ENCODE results near the gene ZNF814.
"Not testable (repeated sequence)": the region's sequence is repeated elsewhere in the genome, so short reads cannot be mapped to it uniquely, and the experiment has no call there.

- not testable (repeated sequence) for TF ChIP-seq EZH2 (IDR thresholded peaks at IDR 0.05); POLR2AphosphoS5 (IDR thresholded peaks at IDR 0.05; ENCODE audit: borderline replicate concordance, low read depth, low read length); FOXP2 (optimal IDR thresholded peaks at IDR 0.05; ENCODE audit: control extremely low read depth, extremely low read length, insufficient read depth)
Observed at GRCh38 chr19:57812975-57813820, 75.6 kb downstream of the ZNF814 start.
